DMS79 (cell line): ENCODE measurements around the gene PIK3AP1.

ENCODE experiments used
- DNase-seq: peaks from one replicate; lab custom pipeline; 2025; lab: John Stamatoyannopoulos, UW

The PIK3AP1 gene

DNA sequence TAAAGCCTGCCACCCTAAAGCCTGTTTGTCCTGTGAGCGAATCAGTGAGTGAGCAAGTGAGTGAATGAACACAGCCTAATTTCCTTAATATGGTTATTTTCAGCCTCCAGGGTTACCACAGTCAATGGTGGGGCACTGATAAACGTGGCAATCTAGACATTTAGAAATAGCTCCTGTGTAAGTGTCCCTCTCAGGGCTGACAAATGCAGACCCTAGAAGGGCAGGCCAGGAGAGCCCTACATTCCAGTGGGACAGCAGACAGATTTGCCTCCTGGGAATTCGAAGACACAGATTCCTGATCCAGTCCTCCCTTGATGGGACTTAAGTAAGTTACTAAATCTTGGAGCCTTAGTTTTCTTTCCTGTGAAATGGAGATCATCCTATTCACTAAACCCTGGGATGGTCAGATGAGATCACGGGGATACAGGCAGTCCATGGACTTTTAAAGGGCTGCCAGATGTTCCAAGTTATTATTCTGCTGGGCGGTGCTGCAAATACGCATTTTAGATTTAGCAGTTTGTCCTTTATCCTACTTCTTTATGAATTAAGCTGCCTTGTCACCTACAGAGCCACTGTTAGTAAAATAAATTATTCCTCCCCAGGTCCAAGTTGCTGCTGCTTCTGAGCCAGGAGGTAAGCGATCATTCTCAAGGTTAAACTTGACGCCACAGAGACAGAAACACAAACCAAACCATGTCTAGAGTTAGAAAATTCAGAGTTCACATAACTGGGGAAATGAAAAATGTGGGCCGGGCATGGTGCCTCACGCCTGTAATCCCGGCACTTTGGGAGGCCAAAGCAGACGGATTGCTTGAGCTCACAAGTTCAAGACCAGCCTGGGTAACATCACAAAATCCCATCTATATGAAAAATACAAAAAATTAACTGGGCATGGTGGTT lies 78.7 kb downstream of the PIK3AP1 start:
- no peak for DNase-seq

- DNase-seq: peak; percentile 20
Observed at GRCh38 chr10:96639899-96640298, 80.4 kb downstream of the PIK3AP1 start.

- no peak for DNase-seq
Observed at GRCh38 chr10:96638696-96639095, 81.6 kb downstream of the PIK3AP1 start.

GRCh38 chr10:96638120-96638519 lies 82.2 kb downstream of the PIK3AP1 start:
- DNase-seq: no peak

DNA sequence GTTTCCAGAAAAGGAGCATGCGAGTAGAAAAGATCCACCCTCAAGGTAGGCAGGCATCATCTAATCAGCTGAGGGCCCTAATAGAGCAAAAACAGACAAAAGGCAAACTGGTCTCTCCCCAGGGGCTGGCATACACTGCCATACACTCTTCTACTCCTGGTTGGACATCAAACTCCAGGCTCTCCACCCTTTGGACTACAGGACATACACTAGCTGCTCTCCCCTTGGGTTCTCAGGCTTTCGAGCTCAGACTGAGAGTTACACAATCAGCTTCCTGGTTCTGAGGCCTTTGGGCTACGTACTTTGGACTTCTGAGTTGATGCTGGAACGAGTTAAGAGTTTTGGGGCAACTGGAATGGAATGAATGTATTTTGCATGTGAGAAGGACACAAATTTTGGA lies 82.6 kb downstream of the PIK3AP1 start:
- DNase-seq: no peak

- DNase-seq: no peak
Observed at GRCh38 chr10:96636551-96636950, 83.8 kb downstream of the PIK3AP1 start.

- DNase-seq: no peak
Observed at GRCh38 chr10:96632974-96633710, 87.2 kb downstream of the PIK3AP1 start.

DNA sequence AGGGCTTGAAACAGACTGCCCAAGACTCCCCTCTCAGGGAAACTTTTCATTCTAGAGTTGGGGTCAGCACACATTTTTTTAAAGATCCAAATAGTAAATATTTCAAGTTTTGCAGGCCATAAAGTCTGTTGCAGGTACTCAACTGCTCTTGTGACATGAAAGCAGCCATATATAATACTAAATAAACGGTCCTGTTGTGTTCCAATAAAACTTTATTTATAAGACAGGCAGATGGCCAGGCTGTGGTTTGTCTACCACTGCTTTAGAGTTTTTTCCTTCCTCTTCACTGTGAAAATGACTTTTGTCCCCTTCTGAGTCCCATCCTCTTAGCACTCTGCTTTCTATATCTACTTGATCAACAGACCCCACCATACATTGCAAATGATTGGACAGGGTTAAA lies 93.0 kb downstream of the PIK3AP1 start:
- no peak for DNase-seq

DNA sequence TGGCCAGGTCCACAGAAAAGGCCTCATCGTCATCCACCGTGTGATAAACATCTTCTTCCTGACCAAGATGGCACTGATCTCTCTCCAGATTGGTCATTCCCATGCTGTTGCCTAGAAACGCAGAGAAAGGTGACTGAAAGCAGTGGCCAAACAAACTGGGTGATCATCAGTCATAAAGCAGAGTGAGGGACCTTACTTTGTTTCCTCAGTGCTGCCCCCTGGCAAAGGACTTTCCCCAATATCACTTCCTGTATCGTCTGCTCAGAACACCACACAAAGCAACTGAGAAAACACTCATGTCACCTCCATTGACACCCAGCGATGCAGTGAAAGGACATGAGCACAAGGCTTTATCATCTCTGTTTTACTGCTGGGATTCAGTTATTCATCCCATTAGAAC lies 93.5 kb downstream of the PIK3AP1 start:
- no peak for DNase-seq

GRCh38 chr10:96625173-96625572 lies 95.1 kb downstream of the PIK3AP1 start:
- no peak for DNase-seq

DNA sequence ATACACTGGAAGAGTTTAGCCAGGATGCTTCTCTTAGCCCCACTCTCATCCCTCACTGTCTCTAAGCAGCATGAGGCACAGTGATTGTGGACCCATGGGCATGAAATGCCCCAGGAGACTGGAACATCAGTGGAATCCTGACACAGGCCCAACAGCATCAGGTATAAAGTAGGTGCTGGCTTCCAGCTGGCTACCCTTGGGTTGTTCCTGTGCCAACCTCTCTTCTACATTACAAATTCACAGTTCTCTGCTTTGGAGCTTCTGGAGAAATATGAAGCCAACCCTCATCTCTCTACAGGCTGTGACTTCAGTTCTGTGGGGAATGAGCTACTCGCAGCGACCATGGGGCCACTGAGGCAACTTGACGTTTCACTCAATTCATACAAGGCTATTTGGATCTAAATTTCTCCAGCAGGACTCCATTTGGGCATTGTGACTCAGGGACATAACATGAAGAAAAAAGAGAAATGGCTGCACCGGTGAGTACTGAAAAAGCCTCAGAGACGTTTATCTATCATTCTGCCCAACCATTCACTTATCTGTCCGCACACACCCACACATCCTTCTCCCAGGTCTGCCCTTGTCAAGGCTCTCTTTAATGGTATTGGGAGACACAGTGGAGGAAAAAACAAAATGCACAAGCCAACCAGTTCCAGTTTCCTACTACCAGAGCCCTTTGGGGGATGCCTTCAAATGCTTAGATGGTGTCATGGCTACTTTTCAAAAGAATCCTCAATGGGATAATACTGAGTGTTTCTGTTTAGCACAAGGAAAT lies 98.1 kb downstream of the PIK3AP1 start:
- DNase-seq: no peak

DNA sequence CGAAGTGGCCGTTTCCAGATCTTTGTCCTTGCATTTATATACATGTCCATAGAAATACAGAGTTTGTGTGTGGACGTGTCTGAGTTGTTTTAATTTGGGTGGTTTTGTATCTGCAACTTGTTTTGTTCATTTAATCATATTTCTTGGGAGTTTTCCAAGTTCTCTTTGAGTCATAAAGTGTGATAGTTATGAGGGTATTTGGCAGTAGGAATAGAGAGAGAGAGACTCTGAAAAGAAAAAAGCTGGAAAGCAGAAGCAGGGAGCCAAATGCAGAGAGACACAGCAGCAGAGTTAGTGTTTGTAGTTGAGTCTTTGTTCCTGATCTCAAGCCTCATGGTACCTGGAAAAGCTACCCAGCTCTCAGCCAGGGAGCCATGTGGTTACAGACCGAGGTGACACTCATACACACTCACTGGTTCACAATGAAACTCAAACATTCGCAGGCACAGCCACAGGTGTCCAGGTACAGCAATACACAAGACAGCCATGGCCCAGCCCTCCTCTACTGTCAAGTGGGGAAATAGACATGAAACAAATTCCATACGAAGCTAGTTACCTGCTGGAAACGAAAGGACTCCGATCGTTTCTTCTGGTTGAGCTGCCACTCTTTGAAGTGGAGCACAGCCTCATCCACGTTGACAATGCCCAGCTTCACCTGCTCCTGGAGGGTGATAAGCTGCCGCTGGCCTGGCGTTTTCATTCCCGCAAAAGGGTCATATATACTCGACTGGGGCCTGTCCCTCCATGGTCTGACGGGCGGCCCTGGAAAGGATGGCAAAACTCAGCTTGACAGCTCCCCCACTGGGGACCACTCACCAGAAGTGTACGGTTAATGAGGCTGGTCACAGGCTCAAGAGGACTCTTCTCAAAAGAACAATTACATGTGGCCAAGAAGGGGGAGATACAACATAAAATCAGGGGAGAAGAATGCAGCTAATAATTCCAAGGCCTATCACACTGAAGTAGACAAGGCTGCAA lies 100.2 kb downstream of the PIK3AP1 start:
- no peak for DNase-seq

- no peak for DNase-seq
Observed at GRCh38 chr10:96619120-96619519, 101.2 kb downstream of the PIK3AP1 start.

GRCh38 chr10:96618653-96619052 lies 101.7 kb downstream of the PIK3AP1 start:
- peak; percentile 32 for DNase-seq

DNA sequence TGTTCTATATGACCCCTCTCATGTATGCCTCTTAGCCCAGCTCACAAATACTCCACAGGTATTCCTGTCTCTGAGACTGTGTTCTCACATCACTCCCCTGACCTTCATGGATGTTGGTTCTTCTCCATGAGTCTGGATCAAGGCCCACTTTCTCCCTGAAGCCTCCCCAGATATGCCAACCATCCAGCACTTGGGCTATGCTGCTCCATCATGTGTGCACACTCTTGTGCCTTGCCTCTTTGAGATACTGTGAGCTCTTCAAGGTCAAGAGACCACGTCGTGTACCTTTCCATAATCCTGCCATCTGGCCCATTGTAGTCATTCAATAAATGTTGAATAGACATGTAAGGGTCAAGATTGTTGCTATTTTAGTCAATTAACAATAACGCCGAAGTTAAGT lies 103.4 kb downstream of the PIK3AP1 start:
- DNase-seq: peak; percentile 4

DNA sequence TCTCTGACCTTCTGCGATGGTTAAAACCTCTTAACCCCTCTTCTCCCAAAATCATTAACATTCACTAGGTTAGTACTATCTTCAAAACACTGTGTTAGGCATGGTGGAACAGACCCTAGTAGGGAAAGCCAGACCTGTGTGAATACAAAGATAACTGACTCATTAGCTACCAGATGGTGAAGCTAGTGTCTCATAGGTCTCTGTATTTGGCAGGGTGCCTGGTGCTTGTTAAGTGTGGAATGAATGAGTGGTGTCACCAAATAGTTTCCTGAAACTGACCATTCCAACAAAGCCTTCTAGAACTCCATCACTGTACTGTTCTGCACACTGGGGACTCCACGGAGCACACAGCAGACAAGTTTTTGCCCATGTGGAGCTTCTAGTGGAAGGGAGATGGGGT lies 105.8 kb downstream of the PIK3AP1 start:
- no peak for DNase-seq

DNA sequence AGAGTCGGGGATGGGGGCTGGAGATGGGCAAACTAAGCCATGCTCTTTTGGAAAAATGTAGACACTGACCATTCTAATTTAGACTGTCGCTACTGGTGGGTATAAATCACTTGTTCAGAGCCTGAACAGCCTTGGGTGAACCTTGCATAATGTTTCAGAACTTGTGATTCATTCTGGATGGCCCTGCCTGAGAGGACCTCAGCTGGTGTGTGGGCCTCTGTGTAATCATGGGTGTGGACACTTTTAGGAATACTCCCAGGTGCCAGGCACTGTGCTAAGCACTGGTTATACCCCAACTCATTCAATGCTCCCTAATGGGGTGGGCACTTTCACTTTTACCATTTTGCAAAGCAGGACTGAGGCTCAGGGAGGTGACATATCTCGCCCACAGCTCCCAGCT lies 106.7 kb downstream of the PIK3AP1 start:
- no peak for DNase-seq

DNA sequence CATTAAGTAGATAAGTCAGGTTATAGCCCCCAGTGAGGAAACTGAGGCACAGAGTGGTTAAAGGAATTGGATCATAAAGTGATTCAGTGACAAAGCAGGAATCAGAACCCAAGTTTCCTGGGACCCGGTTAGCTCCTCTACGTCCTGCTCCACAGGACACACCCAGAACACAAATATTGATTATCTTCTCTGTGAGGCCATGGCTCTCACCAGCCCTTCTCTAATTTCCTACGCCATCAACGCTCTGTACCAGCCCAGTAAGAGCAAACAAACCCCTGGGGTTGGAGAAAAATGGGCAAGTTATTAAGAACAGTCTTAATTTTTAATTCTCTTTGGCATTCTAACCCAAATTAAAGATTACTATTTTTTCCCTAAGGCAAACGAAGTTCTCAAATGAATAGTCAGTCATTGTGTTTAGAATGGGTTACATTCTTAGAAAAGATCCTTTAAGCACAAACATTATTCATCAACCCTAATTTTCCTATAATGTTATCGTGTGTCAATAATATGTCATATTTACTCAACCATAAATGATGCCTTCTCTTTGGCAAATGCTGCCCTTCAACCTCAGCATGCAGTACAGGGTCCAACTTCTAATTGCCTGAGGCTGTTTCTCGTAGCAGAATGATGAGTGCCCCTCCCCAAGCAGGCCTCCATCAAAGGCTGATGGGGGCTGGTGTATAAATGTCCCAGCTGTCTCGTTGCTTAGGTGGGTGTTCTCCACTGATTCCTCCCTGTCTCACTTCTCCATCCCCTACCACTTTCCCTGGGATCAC lies 108.1 kb downstream of the PIK3AP1 start:
- no peak for DNase-seq

- no peak for DNase-seq
Observed at GRCh38 chr10:96610817-96611216, 109.5 kb downstream of the PIK3AP1 start.

DNA sequence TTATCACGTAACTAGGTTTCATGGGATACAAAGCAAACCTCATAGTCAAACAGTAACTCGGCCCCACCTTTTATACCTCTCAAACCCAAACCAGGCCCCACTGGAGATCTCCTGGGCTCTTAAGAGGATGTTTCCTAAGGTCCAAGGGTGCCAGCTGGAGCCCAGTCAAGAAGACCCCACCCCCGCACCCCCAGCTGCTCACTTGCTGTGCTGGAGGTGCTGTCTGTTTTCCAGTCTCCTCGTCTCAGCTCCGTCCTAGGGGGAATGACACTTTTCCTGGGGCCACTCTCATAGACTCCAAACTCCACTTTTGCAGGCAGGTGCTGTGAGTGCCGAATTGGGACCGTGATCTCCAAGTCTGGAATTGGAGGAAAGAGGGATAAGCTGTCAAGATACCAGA lies 110.8 kb downstream of the PIK3AP1 start:
- DNase-seq: no peak

- no peak for DNase-seq
Observed at GRCh38 chr10:96608805-96609204, 111.5 kb downstream of the PIK3AP1 start.
